GM12873 (cell line): Measurements from ENCODE around the gene KCNIP1.

Experiments
- CTCF ChIP-seq: IDR thresholded peaks from 2 replicates; pipeline ENCODE4 v1.5.1; 2012; ENCODE audit warnings: low read depth, mild to moderate bottlenecking, moderate library complexity, low read length, control low read depth; ENCODE audit not compliant: insufficient read depth; ENCODE audit errors: missing control alignments

The KCNIP1 gene

DNA sequence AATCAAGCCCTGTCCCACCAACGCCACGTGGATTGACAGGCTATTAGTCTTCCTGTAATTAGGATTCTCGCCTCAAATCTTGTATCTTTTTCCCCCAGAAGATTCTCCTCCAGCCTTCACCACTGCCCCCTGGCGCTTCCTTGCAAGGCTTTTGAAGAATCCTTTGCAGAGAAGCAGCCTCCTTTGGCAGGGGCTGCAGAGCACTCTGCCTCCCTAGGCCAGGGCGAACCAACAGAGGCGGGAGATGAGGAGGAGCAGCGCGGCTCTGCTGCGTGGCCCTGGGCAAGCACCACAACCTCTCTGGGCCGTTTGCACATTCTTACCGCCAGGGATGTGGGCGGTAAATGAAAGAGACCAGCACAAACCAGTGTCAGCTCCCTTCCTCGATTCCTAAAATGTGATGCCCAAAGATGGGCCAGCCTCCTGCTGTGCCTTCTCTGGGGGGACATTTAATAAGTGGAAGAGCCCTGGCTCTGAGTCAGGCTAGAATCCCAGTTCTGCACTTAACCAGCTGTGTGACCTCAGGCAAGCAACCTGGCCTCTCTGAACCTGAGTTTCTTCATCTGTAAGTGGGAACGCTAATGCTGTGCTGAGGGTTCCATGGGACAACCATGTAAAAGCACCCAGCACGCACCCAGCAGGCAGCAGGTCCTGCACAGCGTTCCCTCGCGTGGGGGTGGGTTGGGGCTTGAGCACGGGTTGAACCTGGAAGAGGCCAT, 128.6 kb downstream of the KCNIP1 start:
- TF ChIP-seq CTCF = no peak

GRCh38 chr5:170632985-170633234, 129.1 kb downstream of the KCNIP1 start:
- TF ChIP-seq CTCF = peak; percentile 88

- TF ChIP-seq CTCF = no peak
These were observed 129.6 kb downstream of the KCNIP1 start for GRCh38 chr5:170633235-170634081.

DNA sequence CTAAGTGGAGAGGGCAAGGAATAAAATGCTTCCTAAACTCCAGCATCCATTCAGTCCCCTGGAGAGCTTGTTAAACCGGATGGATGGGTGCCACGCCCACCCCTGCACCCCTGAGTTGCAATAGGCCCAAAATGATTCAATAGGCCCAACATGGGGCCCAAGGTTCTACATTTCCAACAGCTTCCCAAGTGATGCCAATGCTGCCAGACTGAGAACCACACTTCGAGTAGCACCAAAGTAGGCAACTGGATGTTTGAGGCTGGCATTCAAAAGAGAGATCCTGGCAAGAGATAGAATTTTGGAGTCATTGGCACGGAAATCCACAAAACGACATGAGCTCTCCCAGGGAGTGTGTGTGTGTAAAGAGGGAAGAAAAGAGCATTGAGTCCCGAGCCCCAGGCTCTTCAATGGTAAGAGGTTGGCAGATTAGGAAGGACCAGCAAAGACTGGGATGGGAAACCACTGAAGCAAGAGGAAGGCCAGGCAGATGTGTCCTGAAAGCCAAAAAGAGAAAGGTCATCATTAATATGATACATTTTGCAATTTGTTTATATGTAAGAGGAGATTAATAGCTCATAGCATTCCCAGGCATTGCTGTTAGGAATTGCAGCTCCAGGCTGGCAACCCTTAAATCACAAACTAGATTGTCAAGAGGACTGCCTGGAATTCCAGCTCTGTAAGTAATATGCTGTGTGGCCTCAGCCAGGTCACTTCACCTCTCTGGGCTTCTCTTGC, 130.6 kb downstream of the KCNIP1 start:
- TF ChIP-seq CTCF = no peak

DNA sequence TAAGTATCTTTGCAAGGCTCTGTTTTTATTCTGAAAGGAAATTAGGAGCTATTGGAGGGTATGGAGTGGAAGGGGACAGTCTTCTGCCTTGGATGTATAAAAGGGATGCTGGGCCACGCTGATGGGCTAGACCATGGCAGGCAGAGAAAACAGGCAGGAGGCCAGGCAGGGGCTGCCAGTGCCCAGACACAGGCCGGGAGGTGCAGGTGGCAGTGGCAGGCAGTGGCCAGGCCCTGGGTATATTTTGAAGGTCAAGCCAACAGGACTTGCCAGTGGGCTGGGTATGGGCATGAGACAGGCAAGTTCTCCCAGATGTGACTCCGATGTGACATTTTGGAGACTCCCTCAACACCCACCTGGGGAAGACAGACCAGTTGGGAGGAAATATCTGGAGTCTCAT, 131.9 kb downstream of the KCNIP1 start:
- no peak for TF ChIP-seq CTCF

DNA sequence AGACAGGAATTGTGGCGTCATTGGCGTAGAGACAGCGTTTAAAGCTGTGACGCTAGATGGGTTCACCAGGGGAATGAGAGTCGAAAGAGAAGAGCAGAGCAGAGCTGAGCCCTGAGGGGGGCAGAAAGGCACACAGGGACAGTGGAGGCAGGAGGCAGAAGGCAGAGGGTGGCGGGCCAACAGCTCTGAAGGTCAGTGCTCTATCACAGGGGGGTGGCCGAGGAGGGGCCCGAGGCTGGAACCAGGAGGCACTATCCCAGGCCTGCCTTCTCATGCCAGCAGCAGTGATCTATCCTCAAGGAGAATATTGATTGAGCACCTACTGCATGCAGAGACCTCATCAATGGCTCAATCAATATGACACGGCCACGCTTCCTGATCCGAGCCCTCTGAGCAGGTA, 132.4 kb downstream of the KCNIP1 start:
- TF ChIP-seq CTCF = no peak
